Prostate gland (tissue), 2 donors: ENCODE data around the gene STK25. TPM values are rescaled to one million over a fixed set of nuclear protein-coding genes. Genes with fewer than 3 reads are reported as not detected.

ENCODE experiments used
- DNase-seq: peaks from one replicate; pipeline ENCODE4 v3.0.0-alpha.2; 2019; ENCODE audit warnings: low spot score
- H3K27ac ChIP-seq, 2 donors: fragments of 200-600 bp; sonication (generic); 2 replicates each; pipeline ENCODE4 v1.5.1; 2017 to 2019
- H3K27me3 ChIP-seq: fragments of 200-600 bp; sonication (generic); replicated peaks from 2 replicates; pipeline ENCODE4 v1.5.1; 2019; ENCODE audit not compliant: insufficient read depth
- H3K36me3 ChIP-seq, 2 donors: fragments of 200-600 bp; sonication (generic); 1 replicate in 1 of 2; 2 replicates in 1 of 2; pipeline versions ENCODE4 v1.5.1 to v1.8.1; 2017 to 2019
- H3K4me1 ChIP-seq: fragments of 200-600 bp; sonication (generic); replicated peaks from 2 replicates; pipeline ENCODE4 v1.5.1; 2019
- H3K4me3 ChIP-seq, 2 donors: fragments of 200-600 bp; sonication (generic); 2 replicates each; pipeline ENCODE4 v1.5.1; 2017 to 2019
- H3K9me3 ChIP-seq: fragments of 200-600 bp; sonication (generic); 2 replicates; pipeline ENCODE4 v1.5.1; 2017
- CTCF ChIP-seq, 4 experiments: fragments of 200-600 bp in 2 of 4; fragments of 450-650 bp in 2 of 4; sonication (generic) in 2 of 4; IDR thresholded peaks; 1 replicate in 3 of 4; 2 replicates in 1 of 4; pipeline ENCODE4 v1.5.1; 2016 to 2019; ENCODE audit warnings: antibody characterized with exemption in 4 of 4, mild to moderate bottlenecking in 2 of 4, moderate library complexity in 2 of 4
- POLR2A ChIP-seq: fragments of 450-650 bp; IDR thresholded peaks from one replicate; pipeline ENCODE4 v1.6.1; 2016; ENCODE audit warnings: antibody characterized with exemption, mild to moderate bottlenecking
- POLR2AphosphoS5 ChIP-seq: sonication (generic); formaldehyde crosslinking; IDR thresholded peaks from one replicate; pipeline ENCODE4 v1.6.1; 2017; ENCODE audit warnings: antibody characterized with exemption
- WGBS: methylation state at CpG from one replicate; pipeline ENCODE4 v1.1.5; 2018; 5-methylcytosine and 5-hydroxymethylcytosine counted together
- intact Hi-C: fragments of 100-400 bp; cut with DNase I; formaldehyde crosslinking; loops from one replicate; pipeline ENCODE4 v1.14.2; 2022
- total RNA-seq, 2 donors: library from RNA; depleted of rRNA; stranded (reverse); fragments of >200 nt; gene quantifications; one replicate each; pipeline ENCODE4 v1.1.0, GENCODE V29; 2016

STK25 gene
- total RNA-seq, 2 donors from 2014 or later, result 169 to 235 TPM

DNA sequence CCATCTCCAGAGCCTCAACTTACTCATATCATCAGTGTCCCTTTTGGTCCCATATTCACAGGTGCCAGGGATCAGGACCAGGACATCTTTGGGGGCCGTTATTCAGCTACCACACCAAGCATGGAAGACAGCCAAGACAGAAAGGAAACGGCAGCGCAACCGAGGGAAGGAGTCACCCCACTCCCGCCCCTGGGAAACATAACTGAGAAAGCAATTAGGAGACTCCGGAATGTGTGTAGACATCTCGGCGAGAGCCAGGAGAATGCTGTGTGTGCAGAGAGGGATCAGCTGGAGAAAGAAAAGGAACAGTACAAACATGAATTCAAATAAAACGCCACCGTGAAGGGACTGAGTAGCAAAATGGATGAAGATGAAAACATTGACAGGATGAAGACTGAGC is 36.7 kb upstream of the STK25 start:
- Histone ChIP-seq H3K36me3 (no peaks in the 10 kb centered on the region), H3K9me3 (no peaks in the 10 kb centered on the region), H3K4me1 (peaks cover 5% of the 10 kb centered on the region), H3K27ac (no peak overlapping the region), H3K27me3 (no peaks in the 10 kb centered on the region), H3K4me3 (no peak overlapping the region)
- 23% methylated on average over 10 of the region's 10 CpGs for WGBS
- TF ChIP-seq POLR2AphosphoS5, result no peak
- no peak for TF ChIP-seq POLR2A
- TF ChIP-seq CTCF (IDR thresholded peaks at IDR 0.05), result no peak
- intact Hi-C loops, result no loop called here
- DNase-seq, result no peak

DNA sequence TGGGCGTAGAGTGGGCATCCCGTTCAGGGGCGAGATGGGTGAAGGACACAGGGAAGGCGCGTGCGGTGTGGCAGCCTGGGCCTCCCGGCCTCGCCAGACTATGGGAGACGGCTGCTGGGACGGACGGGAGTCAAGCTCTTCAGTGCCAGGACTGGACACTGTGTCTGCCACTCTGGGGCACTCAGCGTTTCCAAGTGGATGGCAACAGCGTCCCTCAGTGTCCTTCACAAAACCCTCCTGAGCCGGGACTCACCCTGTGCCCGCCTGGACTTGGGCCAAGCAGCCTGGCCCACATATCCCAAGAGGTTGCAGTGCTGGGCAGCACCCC is 33.9 kb upstream of the STK25 start:
- intact Hi-C loops, result no loop called here
- no peak for DNase-seq
- Histone ChIP-seq H3K4me3 (no peak overlapping the region), H3K36me3 (no peaks in the 10 kb centered on the region), H3K27ac (no peak overlapping the region), H3K4me1 (peaks cover 5% of the 10 kb centered on the region), H3K9me3 (no peaks in the 10 kb centered on the region), H3K27me3 (no peaks in the 10 kb centered on the region)
- TF ChIP-seq CTCF (IDR thresholded peaks at IDR 0.05) (no peak), POLR2AphosphoS5 (no peak), POLR2A (no peak)
- WGBS, result 74% methylated on average over 15 of the region's 15 CpGs

DNA sequence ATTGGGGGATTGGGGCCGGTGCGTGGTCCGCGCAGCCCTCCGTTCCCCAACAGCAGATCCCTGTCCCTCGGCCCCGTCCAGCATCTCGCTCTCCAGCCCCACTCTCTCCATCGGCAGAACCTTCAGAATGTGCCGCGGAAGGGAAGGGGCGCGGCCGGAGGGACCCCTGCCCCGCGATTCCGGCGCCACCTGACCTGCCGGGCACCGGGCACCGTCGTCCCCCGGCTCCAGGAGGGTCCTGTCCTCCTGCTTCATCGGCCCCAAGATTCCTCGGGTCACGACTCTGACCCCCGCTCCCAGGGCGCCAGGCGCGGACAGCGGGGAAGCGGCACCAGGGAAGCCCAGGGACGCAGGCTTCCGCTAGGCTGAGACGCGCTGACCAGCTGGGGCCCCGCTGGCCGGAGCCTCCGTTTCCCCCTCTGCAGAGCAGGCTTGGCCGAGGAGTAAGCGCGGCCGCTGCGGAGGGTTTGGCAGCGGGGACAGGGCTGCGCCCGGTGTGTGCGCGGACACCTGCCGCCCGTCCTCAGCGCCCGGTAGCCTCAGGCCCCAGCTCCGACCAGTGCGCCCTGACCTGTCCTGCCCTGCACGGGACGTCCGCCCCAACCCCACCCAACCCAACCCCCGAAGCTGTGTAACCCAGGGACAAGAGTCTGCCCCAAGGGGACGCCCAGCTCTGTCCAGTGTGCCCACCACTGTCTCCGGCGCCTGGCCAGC is 33.3 kb upstream of the STK25 start:
- Histone ChIP-seq H3K27me3 (no peaks in the 10 kb centered on the region), H3K36me3 (no peaks in the 10 kb centered on the region), H3K9me3 (no peaks in the 10 kb centered on the region), H3K4me1 (peaks cover 5% of the 10 kb centered on the region), H3K4me3 (peak overlapping the region in 1 of 2 donors; percentile 31), H3K27ac (no peak overlapping the region)
- TF ChIP-seq POLR2AphosphoS5, result no peak
- WGBS, result 19% methylated on average over 31 of the region's 62 CpGs
- intact Hi-C loops, result no loop called here
- DNase-seq, result no peak

GRCh38 chr2:241540771-241541561 is 32.6 kb upstream of the STK25 start:
- DNase-seq, result peak; percentile 59
- Histone ChIP-seq H3K4me3 (peak overlapping the region; percentile 20 to 31), H3K27ac (no peak overlapping the region), H3K9me3 (no peaks in the 10 kb centered on the region), H3K27me3 (no peaks in the 10 kb centered on the region), H3K4me1 (peaks cover 5% of the 10 kb centered on the region), H3K36me3 (no peaks in the 10 kb centered on the region)
- WGBS, result 6% methylated on average over 65 of the region's 68 CpGs
- intact Hi-C loops, result no loop called here
- TF ChIP-seq POLR2AphosphoS5 (no peak), POLR2A (no peak), CTCF (IDR thresholded peaks at IDR 0.05) (no peak)

DNA sequence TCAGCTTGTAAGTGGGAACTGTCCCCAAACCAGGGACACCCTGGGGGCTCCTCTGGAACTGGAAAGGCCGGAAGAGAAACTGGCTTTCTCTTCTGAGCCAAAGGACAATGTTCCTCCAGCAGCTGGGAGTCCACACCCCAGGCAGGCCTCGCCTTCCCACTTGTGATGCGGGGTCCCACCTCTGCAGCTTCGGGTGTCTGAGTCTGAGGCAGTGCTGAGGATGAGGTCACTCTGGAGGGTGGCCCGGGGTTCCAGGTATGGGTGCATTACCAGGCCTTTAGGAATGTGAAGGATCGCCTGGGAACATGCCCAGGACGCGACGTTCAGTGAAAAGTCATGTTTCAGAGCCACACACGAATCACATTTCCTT is 32.0 kb upstream of the STK25 start:
- WGBS, result 30% methylated on average over 10 of the region's 10 CpGs
- peaks cover 5% of the 10 kb centered on the region for H3K4me1 ChIP-seq
- no peaks in the 10 kb centered on the region for H3K27me3 ChIP-seq
- no peaks in the 10 kb centered on the region for H3K9me3 ChIP-seq
- no peak overlapping the region for H3K27ac ChIP-seq
- TF ChIP-seq POLR2A, result no peak
- TF ChIP-seq POLR2AphosphoS5, result no peak
- intact Hi-C loops, result no loop called here
- no peak for DNase-seq
- H3K36me3 ChIP-seq, result no peaks in the 10 kb centered on the region
- peak overlapping the region in 1 of 2 donors; percentile 31 for H3K4me3 ChIP-seq
